Thoracic aorta (tissue), 2 donors: ENCODE measurements around the gene MOK. TPM values are rescaled to one million over a fixed set of nuclear protein-coding genes. Genes with fewer than 3 reads are reported as not detected.
"Not testable (repeated sequence)": the region's sequence is repeated elsewhere in the genome, so short reads cannot be mapped to it uniquely, and the experiment has no call there.

Source experiments
- ATAC-seq: fragments of 150-250 bp; one replicate; pipeline ENCODE4 v1.8.0; 2017; ENCODE audit warnings: low read depth; ENCODE audit not compliant: insufficient number of reproducible peaks, low FRiP score
- DNase-seq: peaks from one replicate; pipeline ENCODE4 v3.0.0-alpha.2; 2020; ENCODE audit warnings: low spot score
- H3K27ac ChIP-seq, 2 donors: fragments of 200-600 bp; sonication (generic); 1 replicate in 1 of 2; 2 replicates in 1 of 2; pipeline ENCODE4 v1.5.1; 2016; ENCODE audit warnings: mild to moderate bottlenecking in 2 of 2, moderate library complexity in 2 of 2
- H3K27me3 ChIP-seq: fragments of 200-600 bp; sonication (generic); replicated peaks from 2 replicates; pipeline ENCODE4 v1.6.0; 2016; ENCODE audit warnings: mild to moderate bottlenecking; ENCODE audit not compliant: insufficient read depth
- H3K36me3 ChIP-seq: fragments of 200-600 bp; sonication (generic); one replicate; pipeline ENCODE4 v1.5.1; 2016
- H3K4me1 ChIP-seq, 2 donors: fragments of 200-600 bp; sonication (generic); 1 replicate in 1 of 2; 2 replicates in 1 of 2; pipeline versions ENCODE4 v1.5.1 to v1.6.0; 2016; ENCODE audit warnings: low read depth in 2 of 2, mild to moderate bottlenecking in 1 of 2; ENCODE audit not compliant: control insufficient read depth in 1 of 2
- H3K4me3 ChIP-seq: fragments of 200-600 bp; sonication (generic); 2 replicates; pipeline ENCODE4 v1.5.1; 2016; ENCODE audit warnings: mild to moderate bottlenecking
- H3K9me3 ChIP-seq: fragments of 200-600 bp; sonication (generic); 2 replicates; pipeline ENCODE4 v1.5.1; 2016
- CTCF ChIP-seq: fragments of 200-600 bp; sonication (generic); IDR thresholded peaks from one replicate; pipeline ENCODE4 v1.5.1; 2019; ENCODE audit warnings: antibody characterized with exemption
- total RNA-seq, 2 donors: library from RNA; depleted of rRNA; stranded (reverse); fragments of >200 nt; gene quantifications; one replicate each; pipeline versions ENCODE4 v1.1.0 to v1.2.3, GENCODE V29; 2016

The MOK gene
- total RNA-seq: 10 to 100 TPM; 15.0 to 41.0 TPM

DNA sequence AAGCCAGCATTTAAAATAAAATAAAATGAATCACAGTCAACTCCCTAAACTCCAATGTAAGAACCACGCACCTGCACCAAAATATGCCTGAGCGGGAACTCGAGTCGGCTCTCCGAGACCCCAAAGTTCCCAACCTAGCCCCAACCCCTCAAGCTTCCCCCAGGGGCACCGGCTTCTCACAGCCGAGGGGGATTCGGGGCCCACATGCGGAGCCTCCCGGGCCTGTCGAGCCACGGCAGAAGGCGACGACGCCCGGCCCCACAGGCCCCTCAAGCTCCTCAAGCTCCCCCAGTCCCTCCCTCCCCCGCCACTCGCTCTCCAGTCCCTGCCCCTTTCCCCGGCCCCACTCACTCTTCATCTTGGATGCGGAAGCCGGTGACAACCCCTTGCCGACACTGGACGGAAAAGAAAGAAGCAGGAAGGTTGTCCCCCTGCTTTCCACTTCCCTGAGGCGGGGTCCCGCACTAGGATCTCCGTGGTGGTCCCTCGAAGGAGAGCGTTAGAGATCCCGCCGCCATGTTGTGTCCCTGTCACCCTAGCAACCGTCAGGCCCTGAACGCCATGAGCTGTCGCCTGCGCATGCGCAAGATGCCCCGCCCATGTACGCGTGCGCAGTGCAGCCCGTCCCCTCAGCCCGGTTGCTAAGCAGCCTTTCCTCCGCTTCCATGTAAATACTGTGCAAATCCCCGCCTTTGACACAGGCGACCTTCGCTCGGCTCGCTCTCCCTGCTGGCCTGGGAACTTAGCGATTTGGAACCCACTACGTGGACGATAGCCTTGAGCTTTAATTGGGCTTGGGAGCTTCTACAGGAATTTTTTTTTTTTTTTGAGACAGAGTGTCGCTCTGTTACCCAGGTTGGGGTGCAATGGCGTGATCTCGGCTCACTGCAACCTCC, at the start of gene MOK:
Gene MOK, minus strand, starts transcription at position 554 of the 896 bp plus-strand sequence. Its CDS starts 196 bp downstream, at position 358.
- Histone ChIP-seq H3K4me1 (peaks cover 4 to 9% of the 10 kb centered on the region in 2 donors), H3K36me3 (no peaks in the 10 kb centered on the region), H3K4me3 (peak within 1 kb of the TSS; percentile 96), H3K27ac (peak within 1 kb of the TSS in 1 of 2 donors; percentile 51), H3K9me3 (no peaks in the 10 kb centered on the region), H3K27me3 (no peaks in the 10 kb centered on the region)
- DNase-seq: peak; percentile 86
- ATAC-seq: peak; percentile 96
- TF ChIP-seq CTCF: no peak

DNA sequence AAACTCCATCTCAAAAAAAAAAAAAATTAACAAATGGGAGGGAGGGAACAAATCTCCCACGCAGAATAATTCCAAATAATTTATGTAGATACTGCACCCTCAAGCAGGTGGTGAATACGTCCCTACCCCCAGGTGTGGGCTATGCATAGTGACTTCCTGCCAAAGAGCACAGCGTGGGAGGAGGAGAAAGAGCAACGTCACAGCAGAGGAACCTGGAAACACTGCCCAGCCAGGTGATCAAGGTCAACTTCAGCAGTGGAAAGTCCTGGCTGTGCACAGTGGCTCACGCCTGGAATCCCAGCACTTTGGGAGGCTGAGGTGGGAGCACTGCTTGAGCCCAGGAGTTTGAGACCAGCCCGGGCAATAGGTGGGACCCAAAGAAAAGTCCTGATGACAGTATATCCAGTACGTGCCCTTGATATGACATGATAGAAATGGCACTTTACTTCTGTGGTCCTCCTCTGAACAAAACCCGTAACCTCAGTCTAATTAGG, 48.2 kb upstream of the MOK start:
- H3K27ac ChIP-seq: no peak overlapping the region
- peaks cover 44% of the 10 kb centered on the region for H3K36me3 ChIP-seq
- H3K4me3 ChIP-seq: no peak overlapping the region
- peaks cover 0 to 8% of the 10 kb centered on the region in 2 donors for H3K4me1 ChIP-seq
- TF ChIP-seq CTCF: no peak
- H3K27me3 ChIP-seq: no peaks in the 10 kb centered on the region
- H3K9me3 ChIP-seq: no peaks in the 10 kb centered on the region
- ATAC-seq (no peak), DNase-seq (no peak)

- peaks cover 0 to 8% of the 10 kb centered on the region in 2 donors for H3K4me1 ChIP-seq
- H3K9me3 ChIP-seq: no peaks in the 10 kb centered on the region
- ATAC-seq (no peak), DNase-seq (no peak)
- H3K4me3 ChIP-seq: no peak overlapping the region
- H3K27ac ChIP-seq: peak overlapping the region in 1 of 2 donors; percentile 13
- H3K36me3 ChIP-seq: peaks cover 50% of the 10 kb centered on the region
- no peak for TF ChIP-seq CTCF
- H3K27me3 ChIP-seq: no peaks in the 10 kb centered on the region
These were observed 47.2 kb upstream of the MOK start for GRCh38 chr14:102352213-102352612.

DNA sequence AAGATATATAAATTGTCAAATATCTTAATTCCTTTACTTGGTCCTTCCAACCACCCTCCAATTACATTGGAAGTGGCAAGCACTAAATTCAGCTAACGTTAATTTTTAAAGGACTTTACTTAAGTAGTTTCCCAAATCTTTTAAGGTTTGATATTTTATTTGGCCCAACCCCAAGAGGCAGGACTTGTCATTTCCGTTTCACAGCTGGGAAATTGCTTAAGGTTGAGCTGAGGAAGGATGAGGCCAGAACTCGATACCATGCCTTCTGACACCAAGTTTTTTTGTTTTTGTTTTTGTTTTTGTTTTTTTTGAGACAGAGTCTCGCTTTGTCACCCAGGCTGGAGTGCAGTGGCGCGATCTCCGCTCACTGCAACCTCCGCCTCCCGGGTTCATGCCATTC, 46.6 kb upstream of the MOK start:
- not testable (repeated sequence) for H3K9me3 ChIP-seq, H3K4me3 ChIP-seq, H3K4me1 ChIP-seq, H3K27me3 ChIP-seq, ATAC-seq, DNase-seq
- Histone ChIP-seq H3K27ac (peak overlapping the region in 1 of 2 donors; percentile 13), H3K36me3 (peaks cover 56% of the 10 kb centered on the region)

GRCh38 chr14:102351023-102351422, 46.1 kb upstream of the MOK start:
- ATAC-seq: no peak
- H3K27me3 ChIP-seq: no peaks in the 10 kb centered on the region
- DNase-seq: no peak
- peaks cover 0 to 8% of the 10 kb centered on the region in 2 donors for H3K4me1 ChIP-seq
- H3K36me3 ChIP-seq: peaks cover 60% of the 10 kb centered on the region
- no peak overlapping the region for H3K27ac ChIP-seq
- no peak overlapping the region for H3K4me3 ChIP-seq
- TF ChIP-seq CTCF: no peak
- H3K9me3 ChIP-seq: no peaks in the 10 kb centered on the region
